Stimulated activated CD4-positive, alpha-beta T cell treated with anti-CD3 and anti-CD28 coated beads, Interleukin-4, amount 100 ng/mL, for 1 hour (primary cell): Measurements from ENCODE around the gene ARMCX6.
A peak's percentile ranks its signal among the peaks of the same experiment; 100 is the strongest.
"Not testable (repeated sequence)": the region's sequence is repeated elsewhere in the genome, so short reads cannot be mapped to it uniquely, and the experiment has no call there.

ENCODE experiments used
- DNase-seq: peaks from one replicate; pipeline ENCODE4 v3.0.0-alpha.2; 2020

The ARMCX6 gene

DNA sequence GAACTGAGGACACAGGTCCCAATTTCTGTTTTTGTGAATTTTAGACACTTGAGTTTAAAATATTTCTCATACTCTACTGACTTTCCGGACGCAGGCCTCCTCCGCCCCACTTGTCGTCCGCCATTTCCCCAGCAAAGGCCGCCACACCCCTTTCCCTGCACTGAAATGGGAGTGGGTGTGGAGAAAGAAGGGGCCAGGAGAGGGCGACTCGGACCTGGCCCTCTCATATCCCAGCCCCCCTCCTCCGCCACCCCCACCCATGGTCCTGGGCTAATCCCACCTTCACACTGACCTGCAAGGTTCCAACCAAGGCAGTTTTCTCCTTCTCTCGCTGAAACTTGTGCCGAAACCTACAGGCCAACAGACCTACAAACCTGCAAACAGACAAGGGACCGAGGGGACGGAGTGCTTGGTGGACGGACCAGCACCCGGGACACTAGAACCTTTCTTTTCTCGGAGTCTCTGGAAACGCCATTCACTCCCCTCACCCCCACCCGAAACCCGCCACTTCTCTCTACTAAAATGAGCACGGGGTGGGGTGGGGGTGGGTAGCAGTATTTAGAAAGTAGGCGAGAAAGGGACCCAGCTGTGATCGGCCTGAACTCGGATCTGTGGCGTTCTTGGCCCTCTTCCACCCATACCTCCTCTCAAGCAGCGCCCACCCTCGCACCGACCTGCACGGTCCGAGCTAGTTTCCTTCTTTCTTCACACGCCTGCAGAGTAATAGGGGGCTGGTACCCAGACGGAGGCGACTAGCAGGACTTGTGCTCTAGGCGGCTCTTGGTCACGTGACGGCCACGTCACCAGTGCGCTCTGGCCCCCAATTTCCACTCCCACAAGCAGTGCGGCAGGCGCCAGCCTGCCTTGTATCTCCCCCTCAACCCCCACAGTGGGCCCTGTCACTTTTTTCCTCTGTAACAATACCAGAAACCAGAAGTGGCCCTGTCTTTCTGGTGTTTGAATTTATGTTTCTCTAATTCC, at the start of gene ARMCX6:
TSS of gene ARMCX6 (minus strand) at position 790 of the 981 bp plus-strand sequence. CDS start 1,380 bp downstream, outside the sequence.
- DNase-seq: peak; percentile 70

DNA sequence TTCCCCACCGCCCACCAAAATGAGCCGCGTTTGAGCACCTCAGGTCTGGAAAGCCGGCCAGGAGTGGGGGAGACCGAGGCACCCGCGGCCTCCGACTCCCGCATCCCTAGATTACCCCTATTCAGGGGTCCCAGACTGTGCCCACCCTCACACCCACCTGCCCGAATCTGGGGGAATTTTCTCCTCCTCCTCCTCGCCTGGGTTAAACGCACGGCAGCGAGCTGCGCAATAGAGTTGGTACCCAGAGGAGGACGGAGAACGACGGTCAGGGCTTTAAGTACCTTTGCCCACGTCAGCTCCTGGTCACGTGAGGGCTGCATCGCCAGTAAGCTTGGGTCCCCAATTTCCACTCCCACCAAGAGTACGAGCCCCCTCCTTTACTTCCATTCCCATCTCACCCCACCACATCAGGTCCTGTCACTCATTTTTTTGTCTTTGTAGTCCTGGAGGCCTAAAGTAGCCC, 41.8 kb upstream of the ARMCX6 start, which contains the start of gene ARMCX2:
TSS of gene ARMCX2 (minus strand) at position 250 of the 463 bp plus-strand sequence. CDS start 2,262 bp downstream, outside the sequence.
- DNase-seq: no peak

DNA sequence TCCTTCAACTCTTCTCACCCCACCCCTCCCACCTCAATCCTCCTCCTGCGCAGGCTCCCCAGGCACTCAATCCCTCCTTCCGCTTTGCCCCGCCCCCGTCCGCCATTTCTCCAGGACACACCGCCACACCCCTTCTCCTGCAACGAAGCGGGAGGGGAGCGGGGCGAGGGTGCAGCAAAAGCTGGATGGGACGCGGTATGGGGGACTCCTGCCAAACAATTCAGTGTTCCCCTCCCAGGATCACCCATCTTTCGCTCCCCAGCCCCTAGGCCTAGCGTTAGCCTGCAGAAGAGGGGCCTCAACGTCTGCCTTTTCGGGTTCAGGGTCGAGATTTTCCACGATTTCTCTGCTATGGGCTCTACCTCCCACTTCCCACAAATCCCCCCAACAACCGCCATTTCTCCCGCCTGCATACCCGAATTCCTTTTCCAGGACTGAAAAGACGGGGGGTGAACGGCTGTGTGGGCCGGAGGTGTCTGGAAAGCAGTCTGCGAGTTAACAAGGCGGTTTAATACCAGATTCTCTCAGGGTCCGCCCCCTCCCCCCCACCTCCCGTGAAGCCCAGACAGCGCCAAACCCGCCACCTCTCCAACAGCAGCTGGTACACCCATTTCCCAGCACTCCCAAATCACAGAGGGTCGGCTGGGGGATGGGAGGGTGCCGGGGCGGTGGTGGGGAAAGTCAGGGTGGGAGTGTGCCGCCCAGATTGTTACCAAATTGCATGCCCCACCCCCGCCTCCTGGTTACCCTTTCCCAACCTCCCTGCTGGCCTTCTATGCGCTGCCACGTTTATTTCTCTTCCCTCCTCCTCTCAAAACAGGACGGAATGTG, 41.1 kb upstream of the ARMCX6 start:
- DNase-seq: peak; percentile 67

DNA sequence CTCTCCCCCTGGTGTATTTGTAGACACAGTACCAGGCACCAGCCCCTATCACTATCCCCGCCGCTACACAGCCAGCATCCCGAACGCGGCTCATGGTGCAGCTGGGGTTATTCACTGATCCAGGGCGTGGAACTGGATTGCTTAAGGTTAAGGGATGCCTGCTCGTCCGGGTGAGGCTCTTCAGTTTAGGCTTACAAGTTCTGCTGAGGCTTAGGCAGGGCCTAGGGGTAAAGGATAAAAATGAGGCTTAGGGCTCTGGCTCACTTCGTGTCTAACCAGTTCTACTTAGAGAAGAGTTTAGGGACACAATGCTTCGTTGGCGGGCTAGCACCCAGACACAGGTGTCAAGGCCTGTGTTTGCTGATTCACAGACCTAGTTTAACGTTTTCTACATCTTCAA, 39.7 kb upstream of the ARMCX6 start:
- DNase-seq: no peak

DNA sequence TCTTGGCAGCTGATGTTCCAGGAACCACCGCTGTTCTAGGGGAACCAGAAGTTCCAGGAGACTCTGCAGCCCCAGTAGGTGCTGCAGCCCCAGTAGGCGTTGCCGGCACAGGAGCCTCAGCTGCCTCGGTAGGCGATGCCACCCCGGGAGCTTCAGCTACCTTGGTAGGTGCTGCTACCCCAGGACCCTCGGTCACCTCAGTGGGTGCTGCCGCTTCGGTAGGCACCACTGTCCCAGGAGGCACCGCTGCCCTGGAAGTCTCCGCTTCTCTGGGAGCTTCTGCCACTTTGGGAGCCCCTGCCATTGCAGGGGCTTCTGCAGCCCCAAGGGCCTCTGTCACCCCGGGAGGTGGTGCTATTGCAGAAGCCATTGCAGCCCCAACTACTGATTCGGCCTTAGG, 39.0 kb upstream of the ARMCX6 start:
- DNase-seq: no peak

DNA sequence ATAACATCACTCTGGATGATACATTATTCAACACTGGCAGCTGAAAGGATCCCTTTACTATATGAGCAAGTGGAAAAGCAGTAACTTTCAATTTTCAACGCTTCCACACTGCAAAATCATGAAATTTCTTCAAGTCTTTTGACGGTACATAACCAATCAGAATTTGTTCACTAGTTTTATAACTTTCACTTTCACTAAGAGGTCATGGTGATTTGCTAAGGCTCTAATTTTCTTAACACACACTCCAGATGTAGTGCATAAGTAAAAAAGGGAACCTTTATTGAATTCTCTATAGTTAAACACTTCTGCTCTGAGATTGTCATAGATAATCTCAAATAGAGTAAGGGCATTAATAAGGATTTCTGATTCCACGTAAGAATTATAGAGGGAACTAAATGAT, 37.7 kb upstream of the ARMCX6 start:
- no peak for DNase-seq

DNA sequence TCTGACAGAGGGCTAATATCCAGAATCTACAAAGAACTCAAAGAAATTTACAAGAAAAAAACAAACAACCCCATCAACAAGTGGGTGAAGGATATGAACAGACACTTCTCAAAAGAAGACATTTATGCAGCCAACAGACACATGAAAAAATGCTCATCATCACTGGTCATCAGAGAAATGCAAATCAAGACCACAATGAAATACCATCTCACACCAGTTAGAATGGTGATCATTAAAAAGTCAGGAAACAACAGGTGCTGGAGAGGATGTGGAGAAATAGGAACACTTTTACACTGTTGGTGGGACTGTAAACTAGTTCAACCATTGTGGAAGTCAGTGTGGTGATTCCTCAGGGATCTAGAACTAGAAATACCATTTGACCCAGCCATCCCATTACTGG, 29.9 kb upstream of the ARMCX6 start:
- not testable (repeated sequence) for DNase-seq

DNA sequence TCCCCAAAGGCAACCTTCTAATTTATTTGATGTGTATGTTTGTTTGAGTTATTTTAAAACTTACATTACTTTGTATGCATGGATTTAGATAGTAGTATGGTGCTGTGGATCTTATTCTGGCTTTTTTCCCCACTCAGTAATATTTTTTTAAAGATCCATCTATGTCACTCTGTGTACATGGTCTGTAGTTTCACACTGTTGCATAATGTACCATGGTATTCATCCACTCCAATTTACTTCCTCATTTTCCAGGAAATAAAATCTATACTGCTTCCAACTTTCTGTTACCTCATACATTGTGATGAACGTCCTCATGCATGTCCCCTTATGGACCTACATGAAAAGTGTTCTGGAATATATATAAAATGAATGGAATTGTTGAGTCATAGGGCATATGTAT, 24.3 kb upstream of the ARMCX6 start:
- DNase-seq: no peak

DNA sequence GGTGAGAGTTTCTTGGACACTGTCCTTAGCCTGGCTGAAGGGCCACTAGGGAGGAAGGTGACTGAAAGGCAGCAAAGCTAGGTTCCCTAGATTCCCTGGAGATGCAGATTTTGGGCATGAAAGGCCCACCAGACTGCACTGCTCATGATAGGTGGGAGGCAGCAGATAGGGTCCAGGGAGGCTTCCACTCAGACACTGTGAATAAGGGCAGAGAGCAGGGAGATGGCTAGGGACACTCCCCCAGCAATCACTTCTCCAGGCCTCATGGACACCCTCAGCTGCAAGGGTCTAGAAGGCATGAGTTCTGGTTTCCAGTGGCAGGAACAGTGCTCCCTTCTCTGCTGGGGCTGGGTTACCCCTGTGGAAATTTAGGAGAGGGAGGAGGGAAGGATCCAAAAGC, 21.8 kb upstream of the ARMCX6 start:
- DNase-seq: no peak

DNA sequence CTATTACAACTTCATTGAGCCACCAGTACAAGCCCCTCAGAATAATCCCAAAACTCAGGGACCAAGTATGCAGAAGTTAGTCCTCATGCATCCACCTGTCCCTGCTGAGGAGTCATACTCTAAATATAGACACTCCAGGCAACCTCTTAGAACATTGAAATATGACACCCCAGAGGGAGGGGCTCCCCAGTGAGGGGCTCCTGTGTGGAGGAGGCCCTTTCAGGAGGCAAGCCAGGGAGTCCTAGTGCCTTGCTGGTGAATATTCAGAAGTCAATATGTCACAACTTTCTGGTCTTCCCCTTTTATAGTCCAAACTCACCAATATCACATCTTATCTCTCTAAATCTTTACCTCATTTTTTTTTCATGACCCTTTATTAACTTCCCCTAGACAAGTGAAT, 1.6 kb upstream of the ARMCX6 start:
- DNase-seq: no peak

DNA sequence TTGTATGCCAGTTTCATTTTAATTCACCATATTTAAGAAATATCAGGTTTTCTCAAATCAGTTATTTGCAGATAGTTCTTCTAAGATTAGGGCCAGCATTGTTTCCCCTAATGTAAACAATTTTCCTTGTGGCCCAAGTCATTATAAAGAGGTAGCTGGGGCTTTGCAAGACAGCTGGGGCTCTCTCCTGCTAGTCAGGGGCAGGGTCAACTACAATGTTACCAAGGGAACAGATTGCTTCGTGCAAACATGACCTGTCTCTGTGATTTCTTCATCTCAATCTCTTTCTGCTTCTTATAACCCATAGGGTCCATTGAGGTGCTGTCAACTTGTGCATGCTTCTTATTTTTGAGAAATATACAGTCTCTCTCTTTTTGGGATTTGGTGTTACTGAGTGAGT, 12.1 kb downstream of the ARMCX6 start:
- no peak for DNase-seq

DNA sequence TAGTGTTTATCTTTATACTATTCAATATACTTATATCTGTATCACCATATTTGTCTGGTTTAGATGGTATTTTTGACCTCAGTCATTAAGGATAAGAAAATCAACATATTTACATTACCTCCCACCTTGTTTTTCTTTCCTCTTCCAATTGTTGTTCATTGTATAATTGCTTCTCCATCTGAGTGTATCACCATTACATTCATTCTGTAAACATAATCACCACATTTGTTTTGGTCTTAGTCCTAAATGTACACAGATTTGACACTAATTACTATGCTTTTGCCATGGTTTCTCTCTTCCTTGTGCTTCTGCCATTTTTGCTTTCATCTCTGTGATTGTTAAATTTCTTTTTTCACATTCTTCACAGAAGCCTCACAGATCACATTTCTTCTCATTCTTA, 12.7 kb downstream of the ARMCX6 start:
- DNase-seq: no peak

DNA sequence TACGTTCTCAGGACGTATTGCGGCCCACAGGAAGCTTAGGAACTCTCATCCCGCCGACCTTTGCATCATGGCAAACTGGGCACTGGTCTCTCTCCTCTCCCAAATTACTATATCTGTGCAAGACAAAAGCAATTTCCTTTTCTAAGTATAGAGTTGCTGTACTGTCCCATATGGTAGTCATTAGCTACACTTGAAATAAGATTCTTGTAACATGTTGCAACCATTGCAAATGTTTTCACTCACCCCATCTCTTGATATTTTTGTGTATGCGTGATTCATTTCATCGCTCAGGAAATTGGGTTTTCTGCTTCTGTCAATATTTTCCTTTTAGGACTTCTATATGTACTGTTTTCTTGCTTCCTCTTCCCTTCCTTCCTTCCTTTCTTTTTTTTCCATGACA, 15.7 kb downstream of the ARMCX6 start:
- no peak for DNase-seq

DNA sequence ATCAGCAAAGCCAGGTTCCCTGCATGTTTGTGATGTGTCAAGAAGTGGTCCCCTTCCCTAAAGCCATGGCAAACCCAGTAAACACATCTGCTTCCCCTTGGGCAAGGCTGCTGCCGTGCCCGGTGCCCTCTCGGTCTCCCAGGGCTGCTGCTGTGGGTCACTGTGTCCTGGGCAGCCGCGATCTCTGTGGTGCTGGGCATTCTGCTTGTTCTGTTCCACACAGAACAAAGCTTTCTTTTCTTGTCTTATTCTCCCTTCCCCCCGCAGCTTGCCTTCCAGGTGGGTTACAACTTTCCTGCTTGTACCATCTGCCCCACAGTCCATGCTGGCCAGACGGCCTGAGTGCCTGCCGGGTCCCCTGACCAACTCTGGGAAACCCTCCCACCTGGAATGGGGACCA, 18.2 kb downstream of the ARMCX6 start:
- not testable (repeated sequence) for DNase-seq

DNA sequence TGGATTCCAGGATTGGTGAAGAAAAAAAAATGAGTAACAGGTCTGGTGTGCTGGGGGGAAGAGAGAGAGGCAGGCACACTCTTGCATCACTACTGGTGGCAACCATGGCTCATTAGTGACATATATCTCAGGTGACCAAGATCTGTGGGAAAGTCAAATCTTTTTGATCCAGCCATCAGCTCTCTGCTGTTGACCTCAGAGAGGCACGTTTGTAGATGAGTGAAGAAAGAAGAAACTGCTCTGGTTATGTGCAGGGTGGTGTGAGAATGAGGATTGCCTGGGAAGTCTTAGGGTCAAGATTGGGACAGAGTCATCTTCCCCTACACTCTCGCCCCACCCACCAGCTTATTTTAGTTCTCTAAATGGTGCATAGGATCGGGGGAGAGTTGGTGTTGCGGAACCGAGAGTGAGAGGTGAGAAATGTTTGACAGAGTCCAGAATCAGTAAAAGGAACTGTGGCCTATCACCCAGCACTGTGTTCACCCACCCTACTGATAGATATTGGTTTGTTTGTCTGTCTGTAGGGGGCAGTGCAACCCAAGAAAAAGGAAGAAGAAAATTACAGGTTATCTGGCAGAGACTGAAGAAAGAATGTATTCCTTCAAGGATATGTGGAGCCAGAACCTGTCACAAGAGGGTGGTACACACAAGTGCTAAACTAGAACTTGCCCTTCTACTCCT, 21.9 kb downstream of the ARMCX6 start:
- no peak for DNase-seq
